Mucosa of rectum (tissue), 2 donors: Measurements from ENCODE around the gene SLFN11.
"Not testable (repeated sequence)": the region's sequence is repeated elsewhere in the genome, so short reads cannot be mapped to it uniquely, and the experiment has no call there.

ENCODE experiments used
- H3K27ac ChIP-seq, 2 donors: one replicate each; pipeline ENCODE4 v1.7.0; 2013; ENCODE audit warnings: inconsistent platforms in 2 of 2, low read depth in 2 of 2, low read length in 2 of 2
- H3K27me3 ChIP-seq, 2 donors: one replicate each; pipeline ENCODE4 v1.7.0; 2013; ENCODE audit warnings: low read length in 2 of 2; ENCODE audit not compliant: control insufficient read depth in 2 of 2, insufficient read depth in 2 of 2
- H3K36me3 ChIP-seq, 2 donors: one replicate each; pipeline ENCODE4 v1.7.0; 2013; ENCODE audit warnings: low read length in 2 of 2; ENCODE audit not compliant: control insufficient read depth in 2 of 2, insufficient read depth in 2 of 2
- H3K4me1 ChIP-seq, 2 donors: one replicate each; pipeline ENCODE4 v1.7.0; 2013; ENCODE audit warnings: low read length in 2 of 2, mild to moderate bottlenecking in 1 of 2; ENCODE audit not compliant: control insufficient read depth in 2 of 2, insufficient read depth in 2 of 2
- H3K4me3 ChIP-seq, 2 donors: one replicate each; pipeline ENCODE4 v1.7.0; 2013; ENCODE audit warnings: low read length in 2 of 2
- H3K9ac ChIP-seq, 2 donors: one replicate each; pipeline ENCODE4 v1.7.0; 2013; ENCODE audit warnings: low read length in 2 of 2, low read depth in 1 of 2, mild to moderate bottlenecking in 1 of 2
- H3K9me3 ChIP-seq, 2 donors: one replicate each; pipeline ENCODE4 v1.7.0; 2013; ENCODE audit warnings: low read length in 2 of 2; ENCODE audit not compliant: control insufficient read depth in 2 of 2
- donor health status: healthy.
- donor health status: Normal muscosa, but diverticular disease.

SLFN11 gene

DNA sequence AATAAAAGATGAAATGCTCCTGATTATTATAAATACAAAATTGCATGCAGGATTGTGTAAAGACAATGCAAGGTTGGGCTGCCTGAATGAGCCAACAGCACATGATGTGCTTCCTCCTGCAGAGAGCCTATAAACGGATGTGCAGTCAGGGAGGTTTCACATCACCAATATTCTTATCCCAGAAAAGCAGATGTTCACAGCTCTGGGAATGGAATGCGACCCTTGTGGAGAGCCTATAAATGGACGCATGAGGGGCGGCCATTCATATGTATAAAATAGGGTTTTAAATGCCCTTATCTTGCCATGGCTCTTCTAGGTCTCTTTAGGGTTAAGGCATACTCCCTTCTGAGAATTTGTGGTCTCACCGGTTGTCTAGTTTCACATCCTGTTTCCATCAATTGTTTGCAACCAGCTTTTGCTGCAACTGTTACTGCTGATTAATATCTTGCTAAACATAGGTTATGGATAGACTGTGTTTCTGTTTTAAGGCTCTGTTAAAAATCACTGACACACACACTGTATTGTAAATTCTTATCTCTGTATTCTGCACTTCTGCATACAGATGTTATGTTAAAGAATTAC, 31.9 kb downstream of the SLFN11 start:
- Histone ChIP-seq H3K9me3 (peaks cover 0 to 3% of the 10 kb centered on the region in 2 donors), H3K36me3 (no peaks in the 10 kb centered on the region), H3K4me3 (no peak overlapping the region), H3K9ac (no peak overlapping the region), H3K27ac (no peak overlapping the region), H3K4me1 (no peaks in the 10 kb centered on the region), H3K27me3 (peaks cover 0 to 4% of the 10 kb centered on the region in 2 donors)

- H3K27ac ChIP-seq, result no peak overlapping the region
- no peak overlapping the region for H3K4me3 ChIP-seq
- no peaks in the 10 kb centered on the region for H3K27me3 ChIP-seq
- no peak overlapping the region for H3K9ac ChIP-seq
- no peaks in the 10 kb centered on the region for H3K36me3 ChIP-seq
- peaks cover 0 to 3% of the 10 kb centered on the region in 2 donors for H3K9me3 ChIP-seq
- H3K4me1 ChIP-seq, result no peaks in the 10 kb centered on the region
Observed at GRCh38 chr17:35338230-35338629, 35.2 kb downstream of the SLFN11 start.

DNA sequence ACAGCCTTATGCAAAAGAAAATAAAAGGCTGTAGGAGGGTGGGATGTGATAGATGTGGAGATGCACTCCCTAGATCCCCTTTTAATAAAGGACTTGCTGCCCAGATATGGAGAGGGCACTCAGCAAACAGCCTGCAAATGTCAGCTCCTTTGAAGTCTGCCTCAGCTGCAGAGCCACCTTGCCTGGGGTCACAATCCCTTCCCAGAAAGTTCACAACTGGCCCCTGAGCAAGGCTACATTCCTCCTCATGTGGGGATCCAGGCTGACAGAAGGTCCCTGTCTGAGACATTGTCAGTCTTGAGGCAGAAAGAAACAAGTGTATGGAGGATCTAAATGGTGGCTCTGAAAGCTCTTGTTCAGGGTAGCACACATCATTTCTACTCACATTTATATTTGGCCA, 36.1 kb downstream of the SLFN11 start:
- Histone ChIP-seq H3K9me3 (peaks cover 0 to 3% of the 10 kb centered on the region in 2 donors), H3K4me1 (no peaks in the 10 kb centered on the region), H3K36me3 (no peaks in the 10 kb centered on the region), H3K27ac (no peak overlapping the region), H3K4me3 (no peak overlapping the region), H3K27me3 (no peaks in the 10 kb centered on the region), H3K9ac (no peak overlapping the region)

DNA sequence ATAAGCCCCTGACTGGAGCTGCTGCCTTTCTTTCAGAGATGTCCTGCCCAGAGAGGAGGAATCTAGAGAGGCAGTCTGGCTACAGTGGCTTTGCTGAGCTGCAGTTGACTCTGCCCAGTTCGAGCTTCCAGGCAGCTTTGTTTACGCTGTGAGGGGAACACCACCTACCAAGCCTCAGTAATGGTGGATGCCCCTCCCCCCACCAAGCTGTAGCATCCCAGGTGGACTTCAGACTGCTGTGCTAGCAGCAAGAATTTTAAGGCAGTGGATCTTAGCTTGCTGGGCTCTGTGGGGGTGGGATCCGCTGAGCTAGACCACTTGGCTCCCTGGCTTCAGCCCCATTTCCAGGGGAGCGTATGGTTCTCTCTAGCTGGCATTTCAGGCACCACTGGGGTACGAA, 39.8 kb downstream of the SLFN11 start:
- not testable (repeated sequence) for H3K27me3 ChIP-seq, H3K4me3 ChIP-seq, H3K9ac ChIP-seq, H3K9me3 ChIP-seq, H3K27ac ChIP-seq, H3K4me1 ChIP-seq, H3K36me3 ChIP-seq

DNA sequence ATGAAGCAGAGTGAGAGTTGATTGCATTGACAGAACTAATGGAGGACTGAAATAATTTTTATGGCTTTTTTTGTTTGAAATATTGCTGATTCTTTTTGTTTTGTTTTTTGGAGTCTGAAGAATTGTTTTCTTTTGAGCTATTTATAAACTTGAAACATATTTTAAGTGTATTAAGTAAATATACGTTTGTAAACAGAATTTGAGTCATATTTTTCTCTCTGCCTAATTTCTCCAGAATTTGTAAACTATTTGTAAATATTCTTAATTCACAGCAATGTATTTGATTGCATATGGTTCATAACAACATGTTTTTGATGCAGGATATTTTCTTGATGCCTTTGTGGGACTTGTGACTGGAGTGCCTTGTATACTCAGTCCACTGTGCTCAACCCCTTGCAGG, 50.7 kb downstream of the SLFN11 start:
- no peak overlapping the region for H3K27ac ChIP-seq
- H3K36me3 ChIP-seq, result no peaks in the 10 kb centered on the region
- H3K9ac ChIP-seq, result no peak overlapping the region
- H3K27me3 ChIP-seq, result no peaks in the 10 kb centered on the region
- no peak overlapping the region for H3K4me3 ChIP-seq
- no peaks in the 10 kb centered on the region for H3K9me3 ChIP-seq
- no peaks in the 10 kb centered on the region for H3K4me1 ChIP-seq

DNA sequence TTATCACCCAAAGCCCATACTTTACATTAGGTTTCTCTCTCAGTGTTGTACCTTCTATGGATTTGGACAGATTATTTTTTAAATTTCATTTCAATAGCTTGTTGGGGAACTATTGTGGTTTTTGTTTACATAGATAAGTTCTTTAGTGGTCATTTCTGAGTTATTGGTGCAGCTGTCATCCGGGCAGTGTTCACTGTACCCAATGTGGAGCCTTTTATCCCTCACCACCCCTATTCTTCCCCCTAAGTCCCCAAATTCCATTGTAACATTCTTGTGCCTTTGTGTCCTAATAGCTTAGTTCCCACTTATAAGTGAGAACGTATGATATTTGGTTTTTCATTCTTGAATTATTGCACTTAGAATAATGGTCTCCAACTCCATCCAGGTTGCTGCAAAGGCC, 57.5 kb downstream of the SLFN11 start:
- no peaks in the 10 kb centered on the region for H3K9me3 ChIP-seq
- peaks cover 6 to 10% of the 10 kb centered on the region in 2 donors for H3K4me1 ChIP-seq
- H3K9ac ChIP-seq, result no peak overlapping the region
- H3K27ac ChIP-seq, result no peak overlapping the region
- H3K27me3 ChIP-seq, result no peaks in the 10 kb centered on the region
- no peaks in the 10 kb centered on the region for H3K36me3 ChIP-seq
- H3K4me3 ChIP-seq, result no peak overlapping the region

- Histone ChIP-seq H3K36me3 (no peaks in the 10 kb centered on the region), H3K4me1 (peaks cover 6 to 10% of the 10 kb centered on the region in 2 donors), H3K4me3 (no peak overlapping the region), H3K9me3 (no peaks in the 10 kb centered on the region), H3K27ac (no peak overlapping the region), H3K9ac (no peak overlapping the region), H3K27me3 (no peaks in the 10 kb centered on the region)
Observed at GRCh38 chr17:35315283-35315682, 58.1 kb downstream of the SLFN11 start.

DNA sequence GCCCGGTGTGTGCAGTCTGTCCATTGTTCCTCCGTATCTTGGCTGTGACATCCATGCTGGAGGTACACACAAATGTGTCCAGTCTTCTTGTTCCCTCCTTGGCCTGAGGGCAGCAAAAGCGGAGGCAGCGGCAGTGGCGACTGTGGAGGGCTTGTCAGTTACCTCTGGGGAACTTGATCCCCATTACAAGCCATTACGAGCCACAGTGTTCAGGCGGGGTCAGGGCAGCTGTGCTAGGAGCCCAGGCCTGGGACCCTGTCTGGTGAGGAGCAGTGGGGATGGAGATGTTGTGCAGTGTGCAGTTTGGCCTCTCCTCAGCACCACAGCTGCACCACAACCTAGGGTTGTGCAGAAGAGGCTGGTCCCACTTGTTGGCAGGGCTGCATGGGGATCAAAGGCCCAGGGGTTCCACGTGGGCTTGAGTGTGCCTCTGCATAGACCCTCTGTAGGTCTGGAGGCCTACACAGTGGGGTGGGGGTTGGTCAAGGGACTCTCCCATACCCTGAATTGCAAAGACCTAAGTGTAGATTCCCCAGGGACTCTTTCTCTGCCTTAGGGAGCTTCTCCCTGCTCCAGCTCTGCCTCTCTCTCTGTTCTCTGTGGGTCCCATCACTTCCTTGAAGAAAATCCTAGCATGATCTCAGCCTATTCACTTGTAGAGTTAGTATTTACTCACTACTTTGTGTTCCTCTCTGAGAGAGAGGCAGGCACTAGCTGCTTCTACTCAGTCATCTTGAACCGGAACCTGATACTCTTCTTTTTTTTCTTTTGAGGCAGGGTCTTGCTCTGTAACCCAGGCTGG, 58.8 kb downstream of the SLFN11 start:
- no peak overlapping the region for H3K4me3 ChIP-seq
- no peak overlapping the region for H3K27ac ChIP-seq
- H3K4me1 ChIP-seq, result peaks cover 6 to 10% of the 10 kb centered on the region in 2 donors
- no peaks in the 10 kb centered on the region for H3K9me3 ChIP-seq
- no peaks in the 10 kb centered on the region for H3K36me3 ChIP-seq
- H3K9ac ChIP-seq, result no peak overlapping the region
- no peaks in the 10 kb centered on the region for H3K27me3 ChIP-seq

- Histone ChIP-seq H3K36me3 (no peaks in the 10 kb centered on the region), H3K9ac (no peak overlapping the region), H3K9me3 (no peaks in the 10 kb centered on the region), H3K4me1 (peaks cover 6 to 10% of the 10 kb centered on the region in 2 donors), H3K4me3 (peak overlapping the region; percentile 33 to 69), H3K27ac (peak overlapping the region in 1 of 2 donors; percentile 70), H3K27me3 (no peaks in the 10 kb centered on the region)
Observed at GRCh38 chr17:35313875-35314409, 59.5 kb downstream of the SLFN11 start.
